ENCODE results near the gene CELF4.

Gene CELF4

GRCh38 chr18:37402735-37403099 lies 162.9 kb downstream of the CELF4 start:
- no peak for TF ChIP-seq CTCF (conservative IDR thresholded peaks at IDR 0.05)
- no peak overlapping the region for H3K27ac ChIP-seq

GRCh38 chr18:37400802-37401201 lies 164.8 kb downstream of the CELF4 start:
- no peak overlapping the region for H3K27ac ChIP-seq
- no peak for TF ChIP-seq CTCF (conservative IDR thresholded peaks at IDR 0.05)

- TF ChIP-seq CTCF (conservative IDR thresholded peaks at IDR 0.05), result no peak
- H3K27ac ChIP-seq, result no peak overlapping the region
Observed at GRCh38 chr18:37398248-37398920, 167.2 kb downstream of the CELF4 start.

GRCh38 chr18:37397814-37398213 lies 167.8 kb downstream of the CELF4 start:
- TF ChIP-seq CTCF (conservative IDR thresholded peaks at IDR 0.05), result no peak
- H3K27ac ChIP-seq, result no peak overlapping the region

- no peak overlapping the region for H3K27ac ChIP-seq
- no peak for TF ChIP-seq CTCF (conservative IDR thresholded peaks at IDR 0.05)
Observed at GRCh38 chr18:37396971-37397720, 168.5 kb downstream of the CELF4 start.

GRCh38 chr18:37395631-37396030 lies 170.0 kb downstream of the CELF4 start:
- H3K27ac ChIP-seq, result no peak overlapping the region

More at GRCh38 chr18:37395631-37396030, 170.0 kb downstream of the CELF4 start:
- no peak for TF ChIP-seq CTCF (conservative IDR thresholded peaks at IDR 0.05)
